Endothelial cell (in vitro differentiated cells): Measurements from ENCODE around the gene USP2. TPM values are rescaled to one million over a fixed set of nuclear protein-coding genes. Genes with fewer than 3 reads are reported as not detected.

Experiments used
- DNase-seq: peaks from one replicate; pipeline ENCODE4 v3.0.0; 2021; ENCODE audit warnings: low spot score
- H3K27ac Mint-ChIP-seq: one replicate; pipeline ENCODE4 v1.8.0; 2021; ENCODE audit warnings: mixed read lengths, inconsistent platforms; ENCODE audit not compliant: unreplicated experiment
- H3K27me3 Mint-ChIP-seq: one replicate; pipeline ENCODE4 v1.8.0; 2021; ENCODE audit warnings: mild to moderate bottlenecking, moderate library complexity, mixed read lengths, inconsistent platforms; ENCODE audit not compliant: unreplicated experiment
- H3K36me3 Mint-ChIP-seq: one replicate; pipeline ENCODE4 v1.8.0; 2021; ENCODE audit warnings: mild to moderate bottlenecking, low read depth, mixed read lengths, inconsistent platforms; ENCODE audit not compliant: unreplicated experiment
- H3K4me1 Mint-ChIP-seq: one replicate; pipeline ENCODE4 v1.8.0; 2021; ENCODE audit warnings: mild to moderate bottlenecking, mixed read lengths, inconsistent platforms; ENCODE audit not compliant: unreplicated experiment
- H3K4me3 Mint-ChIP-seq: one replicate; pipeline ENCODE4 v1.8.0; 2021; ENCODE audit warnings: mild to moderate bottlenecking, mixed read lengths, inconsistent platforms; ENCODE audit not compliant: unreplicated experiment
- H3K9me3 Mint-ChIP-seq: one replicate; pipeline ENCODE4 v1.8.0; 2021; ENCODE audit warnings: mixed read lengths, inconsistent platforms; ENCODE audit not compliant: unreplicated experiment
- microRNA-seq: library from miRNA; unstranded; fragments of <30 nt; microRNA quantifications from one replicate; pipeline ENCODE4, GENCODE V29; 2020; ENCODE audit not compliant: unreplicated experiment
- total RNA-seq: library from RNA; stranded (reverse); fragmentation: NEBNext Ultra II Directional; extraction: Animal tissue kit (Norgen Biotek cat#: 25700); gene quantifications from one replicate; pipeline ENCODE4 v1.2.1, GENCODE V29; 2021; ENCODE audit not compliant: unreplicated experiment
- TF ChIP-seq, protein P1 (sequence below): fragments of 200-600 bp; sonication (generic); IDR thresholded peaks from one replicate; pipeline ENCODE4 v1.5.0; 2021; ENCODE audit warnings: antibody characterized with exemption; ENCODE audit not compliant: unreplicated experiment

Gene USP2
- total RNA-seq, 1 donor from 2014 or later, result 1.5 TPM

DNA sequence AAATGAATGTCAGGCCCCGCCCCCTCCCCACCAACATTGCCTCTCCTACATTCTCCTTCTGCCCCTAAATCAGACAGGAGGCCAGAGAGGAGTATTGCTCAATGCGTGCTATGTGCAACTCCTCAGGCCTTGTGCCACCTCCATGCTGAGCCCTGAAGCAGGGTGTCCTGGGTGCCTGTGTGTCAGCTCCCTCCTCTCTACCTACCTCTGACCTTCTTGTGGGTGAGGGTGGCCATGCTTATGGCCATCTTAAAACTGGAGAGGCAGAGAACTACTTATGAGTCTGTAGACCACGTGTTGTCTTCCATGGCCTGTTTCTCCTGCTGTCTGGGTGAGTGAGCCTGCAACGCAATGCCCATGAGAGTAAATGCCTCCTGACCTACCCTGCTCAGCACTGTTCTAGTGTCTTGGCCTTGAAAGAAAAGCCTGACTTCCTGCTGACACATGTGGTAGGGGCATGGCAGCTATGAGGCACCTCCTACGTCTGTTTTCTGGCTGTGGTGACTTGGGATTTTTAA lies 75.1 kb downstream of the USP2 start:
- Mint-ChIP-seq H3K27me3 (peaks cover 14% of the 10 kb centered on the region), H3K9me3 (no peaks in the 10 kb centered on the region), H3K36me3 (peaks cover 42% of the 10 kb centered on the region), H3K4me3 (no peak overlapping the region), H3K4me1 (peaks cover 18% of the 10 kb centered on the region), H3K27ac (no peak overlapping the region)
- no peak for DNase-seq
- TF ChIP-seq, protein P1, sequence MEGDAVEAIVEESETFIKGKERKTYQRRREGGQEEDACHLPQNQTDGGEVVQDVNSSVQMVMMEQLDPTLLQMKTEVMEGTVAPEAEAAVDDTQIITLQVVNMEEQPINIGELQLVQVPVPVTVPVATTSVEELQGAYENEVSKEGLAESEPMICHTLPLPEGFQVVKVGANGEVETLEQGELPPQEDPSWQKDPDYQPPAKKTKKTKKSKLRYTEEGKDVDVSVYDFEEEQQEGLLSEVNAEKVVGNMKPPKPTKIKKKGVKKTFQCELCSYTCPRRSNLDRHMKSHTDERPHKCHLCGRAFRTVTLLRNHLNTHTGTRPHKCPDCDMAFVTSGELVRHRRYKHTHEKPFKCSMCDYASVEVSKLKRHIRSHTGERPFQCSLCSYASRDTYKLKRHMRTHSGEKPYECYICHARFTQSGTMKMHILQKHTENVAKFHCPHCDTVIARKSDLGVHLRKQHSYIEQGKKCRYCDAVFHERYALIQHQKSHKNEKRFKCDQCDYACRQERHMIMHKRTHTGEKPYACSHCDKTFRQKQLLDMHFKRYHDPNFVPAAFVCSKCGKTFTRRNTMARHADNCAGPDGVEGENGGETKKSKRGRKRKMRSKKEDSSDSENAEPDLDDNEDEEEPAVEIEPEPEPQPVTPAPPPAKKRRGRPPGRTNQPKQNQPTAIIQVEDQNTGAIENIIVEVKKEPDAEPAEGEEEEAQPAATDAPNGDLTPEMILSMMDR, result no peak

DNA sequence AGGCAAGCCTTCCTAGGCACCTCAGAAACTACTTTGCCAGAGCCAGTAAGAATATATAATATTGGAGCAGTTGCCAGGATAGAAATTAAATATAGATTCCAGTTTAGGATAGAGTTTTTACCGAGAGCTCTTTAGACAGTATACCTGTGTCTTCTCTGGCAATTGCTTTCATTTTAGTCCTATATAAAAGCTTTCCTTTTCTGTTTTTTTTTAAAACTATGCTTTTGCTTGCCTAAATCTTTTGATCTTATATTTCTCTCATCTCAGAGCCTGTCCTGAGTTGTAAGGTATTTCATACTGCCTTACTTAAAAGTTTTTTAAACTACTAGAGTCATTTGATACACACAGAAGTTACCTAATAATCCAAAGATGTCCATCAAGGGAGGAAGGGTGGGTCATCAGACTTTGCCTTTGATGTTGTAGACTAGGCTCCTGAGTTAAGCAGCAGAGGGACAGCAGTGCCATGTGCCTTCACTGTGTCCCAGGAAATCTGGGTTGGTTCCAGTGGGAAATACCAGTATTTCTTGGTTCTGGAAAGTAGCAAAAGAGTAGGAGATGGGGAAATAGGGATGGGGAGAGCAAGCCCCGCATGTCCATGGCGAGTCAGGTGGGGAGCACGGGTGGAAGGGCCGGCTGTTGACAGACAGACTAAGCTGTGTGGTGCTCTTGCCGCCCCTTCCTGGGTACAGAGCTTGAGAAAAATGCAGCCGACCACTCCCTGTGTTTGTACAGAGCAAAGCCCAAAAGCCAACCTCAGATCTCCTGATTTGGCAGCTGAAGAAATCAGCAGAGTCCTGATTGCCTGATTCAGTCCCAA lies 75.7 kb downstream of the USP2 start:
- H3K4me1 Mint-ChIP-seq, result peaks cover 18% of the 10 kb centered on the region
- TF ChIP-seq, protein P1, result no peak
- H3K27me3 Mint-ChIP-seq, result peaks cover 14% of the 10 kb centered on the region
- peak overlapping the region; percentile 12 for H3K4me3 Mint-ChIP-seq
- H3K27ac Mint-ChIP-seq, result peak overlapping the region; percentile 53
- H3K36me3 Mint-ChIP-seq, result peaks cover 40% of the 10 kb centered on the region
- H3K9me3 Mint-ChIP-seq, result no peaks in the 10 kb centered on the region
- DNase-seq, result no peak

Small RNA genes lying within 50 kb of the gene (microRNA-seq; reads per million reads assigned to microRNA genes)
- 0.42 reads per million for gene MIR6756

Other genes with a start within 250 kb of the USP2 start
- 0.10 TPM for gene ABCG4, start 232.6 kb downstream of the USP2 start, total RNA-seq
- gene NLRX1, start 213.0 kb downstream of the USP2 start, total RNA-seq, result 12.3 TPM
- not detected for gene NHERF4, start 196.2 kb downstream of the USP2 start, total RNA-seq
- gene CBL, start 175.4 kb downstream of the USP2 start, total RNA-seq, result 47.5 TPM
- 78.3 TPM for gene MCAM, start 64.6 kb downstream of the USP2 start, total RNA-seq
- 31.5 TPM for gene RNF26, start 47.2 kb downstream of the USP2 start, total RNA-seq
- 26.0 TPM for gene C1QTNF5, start 40.8 kb downstream of the USP2 start, total RNA-seq
- gene MFRP, start 35.0 kb downstream of the USP2 start, total RNA-seq, result 0.13 TPM
- gene THY1, start 41.5 kb upstream of the USP2 start, total RNA-seq, result 526 TPM